ENCODE data around the gene HMCN2. TPM values are rescaled to one million over a fixed set of nuclear protein-coding genes. Genes with fewer than 3 reads are reported as not detected.

The HMCN2 gene
- total and polyA plus RNA-seq, 2 donors from 2014 or later = 0.99 to 8.6 TPM

DNA sequence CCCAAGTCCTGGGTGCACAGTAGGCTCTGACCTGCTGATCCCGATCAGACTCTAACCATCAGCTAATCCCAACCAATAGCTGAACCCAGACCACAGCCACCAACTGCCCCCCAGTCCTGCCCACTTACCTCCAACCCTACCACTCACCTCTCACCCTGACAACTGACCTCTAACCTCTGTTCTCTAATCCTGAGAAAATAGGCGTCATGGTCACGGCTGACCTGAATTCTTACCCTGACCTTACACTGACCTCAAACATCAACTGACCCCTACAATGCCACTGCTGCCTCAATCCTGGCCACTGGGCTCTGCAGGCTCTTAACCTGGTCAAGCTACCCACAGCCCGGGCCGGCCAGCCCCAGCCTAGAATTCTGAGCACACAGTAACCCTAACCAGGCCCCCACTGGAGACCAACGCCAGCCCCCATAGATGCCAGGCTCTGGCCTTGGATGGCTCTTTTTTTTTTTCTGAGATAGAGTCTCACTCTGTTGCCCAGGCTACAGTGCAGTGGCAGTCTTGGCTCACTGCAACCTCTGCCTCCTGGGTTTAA is 115.4 kb downstream of the HMCN2 start:
- Histone ChIP-seq H3K9ac (ENCODE audit: low read length in 3 of 3) (no peak overlapping the region), H3K27me3 (ENCODE audit: control insufficient read depth, insufficient read depth, low read length) (no peaks in the 10 kb centered on the region), H3K27ac (ENCODE audit: low read depth in 2 of 2, low read length in 2 of 2) (no peak overlapping the region), H3K4me1 (ENCODE audit: control insufficient read depth in 2 of 3, insufficient read depth in 2 of 3, low read depth in 1 of 3, low read length in 3 of 3) (peaks cover 0 to 4% (median 0%) of the 10 kb centered on the region in 3 donors), H3K36me3 (ENCODE audit: control insufficient read depth in 2 of 3, insufficient read depth in 3 of 3, low read length in 3 of 3) (no peaks in the 10 kb centered on the region), H3K9me3 (ENCODE audit: control insufficient read depth in 2 of 3, insufficient read depth in 1 of 3, low read length in 3 of 3) (no peaks in the 10 kb centered on the region), H3K4me3 (ENCODE audit: low read length in 3 of 3) (no peak overlapping the region)
- FAIRE-seq (no peak), DNase-seq (peak in 1 of 5 donors; percentile 58)
- TF ChIP-seq, protein P1, sequence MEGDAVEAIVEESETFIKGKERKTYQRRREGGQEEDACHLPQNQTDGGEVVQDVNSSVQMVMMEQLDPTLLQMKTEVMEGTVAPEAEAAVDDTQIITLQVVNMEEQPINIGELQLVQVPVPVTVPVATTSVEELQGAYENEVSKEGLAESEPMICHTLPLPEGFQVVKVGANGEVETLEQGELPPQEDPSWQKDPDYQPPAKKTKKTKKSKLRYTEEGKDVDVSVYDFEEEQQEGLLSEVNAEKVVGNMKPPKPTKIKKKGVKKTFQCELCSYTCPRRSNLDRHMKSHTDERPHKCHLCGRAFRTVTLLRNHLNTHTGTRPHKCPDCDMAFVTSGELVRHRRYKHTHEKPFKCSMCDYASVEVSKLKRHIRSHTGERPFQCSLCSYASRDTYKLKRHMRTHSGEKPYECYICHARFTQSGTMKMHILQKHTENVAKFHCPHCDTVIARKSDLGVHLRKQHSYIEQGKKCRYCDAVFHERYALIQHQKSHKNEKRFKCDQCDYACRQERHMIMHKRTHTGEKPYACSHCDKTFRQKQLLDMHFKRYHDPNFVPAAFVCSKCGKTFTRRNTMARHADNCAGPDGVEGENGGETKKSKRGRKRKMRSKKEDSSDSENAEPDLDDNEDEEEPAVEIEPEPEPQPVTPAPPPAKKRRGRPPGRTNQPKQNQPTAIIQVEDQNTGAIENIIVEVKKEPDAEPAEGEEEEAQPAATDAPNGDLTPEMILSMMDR (IDR thresholded peaks at IDR 0.05; ENCODE audit: borderline replicate concordance, extremely low read depth, insufficient read depth) = no peak
- intact Hi-C loops (cut with DNase I) = no loop called here

DNA sequence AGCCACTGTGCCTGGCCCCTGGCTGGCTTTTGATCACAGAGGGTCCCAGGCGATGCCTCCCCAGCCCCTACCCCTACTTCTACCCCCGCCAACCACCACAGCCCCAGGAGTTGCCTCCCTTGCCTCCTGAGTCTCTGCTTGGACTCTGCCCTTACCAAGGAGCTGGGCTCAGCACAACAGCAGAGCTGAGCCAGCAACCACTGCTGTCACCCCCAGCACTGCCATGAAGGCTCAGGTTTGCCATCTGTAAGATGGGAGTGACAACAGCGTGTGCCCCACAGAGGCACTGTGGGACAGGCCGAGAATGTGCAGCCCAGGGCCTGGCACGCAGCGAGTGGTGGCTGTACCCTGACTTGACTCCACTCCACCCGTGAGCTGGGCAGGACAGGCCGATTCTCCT is 116.1 kb downstream of the HMCN2 start:
- H3K27ac ChIP-seq (ENCODE audit: low read depth in 2 of 2, low read length in 2 of 2) = peak overlapping the region in 1 of 2 donors; percentile 41
- DNase-seq (peak in 1 of 5 donors; percentile 35), FAIRE-seq (no peak)
- H3K4me1 ChIP-seq (ENCODE audit: control insufficient read depth in 2 of 3, insufficient read depth in 2 of 3, low read depth in 1 of 3, low read length in 3 of 3) = peaks cover 0 to 4% (median 0%) of the 10 kb centered on the region in 3 donors
- TF ChIP-seq, protein P1 (IDR thresholded peaks at IDR 0.05; ENCODE audit: borderline replicate concordance, extremely low read depth, insufficient read depth) = no peak
- H3K36me3 ChIP-seq (ENCODE audit: control insufficient read depth in 2 of 3, insufficient read depth in 3 of 3, low read length in 3 of 3) = no peaks in the 10 kb centered on the region
- intact Hi-C loops (cut with DNase I) = no loop called here
- H3K4me3 ChIP-seq (ENCODE audit: low read length in 3 of 3) = no peak overlapping the region
- no peaks in the 10 kb centered on the region for H3K27me3 ChIP-seq (ENCODE audit: control insufficient read depth, insufficient read depth, low read length)
- H3K9me3 ChIP-seq (ENCODE audit: control insufficient read depth in 2 of 3, insufficient read depth in 1 of 3, low read length in 3 of 3) = no peaks in the 10 kb centered on the region
- H3K9ac ChIP-seq (ENCODE audit: low read length in 3 of 3) = no peak overlapping the region

DNA sequence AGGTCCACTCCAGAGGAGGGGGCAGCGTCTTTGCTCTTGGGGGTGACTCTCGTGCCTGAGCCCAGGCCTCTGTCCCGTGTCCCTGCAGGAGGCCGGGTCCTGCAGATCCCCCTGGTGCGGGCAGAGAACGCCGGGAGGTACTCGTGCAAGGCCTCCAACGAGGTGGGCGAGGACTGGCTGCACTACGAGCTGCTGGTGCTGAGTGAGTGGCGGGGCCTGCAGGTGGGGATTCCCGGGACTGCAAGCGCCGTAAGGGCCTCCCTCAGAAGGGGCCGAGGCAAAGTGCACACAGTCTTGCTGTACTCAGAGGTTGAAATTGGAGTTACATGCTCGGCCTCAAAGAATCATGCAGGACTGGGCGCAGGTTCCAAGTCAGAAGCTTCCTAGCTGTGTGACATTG is 116.5 kb downstream of the HMCN2 start:
- DNase-seq = peak in 1 of 5 donors; percentile 71
- FAIRE-seq = no peak

More for the DNA sequence above, 116.5 kb downstream of the HMCN2 start:
- H3K36me3 ChIP-seq (ENCODE audit: control insufficient read depth in 2 of 3, insufficient read depth in 3 of 3, low read length in 3 of 3) = no peaks in the 10 kb centered on the region
- peaks cover 0 to 4% (median 0%) of the 10 kb centered on the region in 3 donors for H3K4me1 ChIP-seq (ENCODE audit: control insufficient read depth in 2 of 3, insufficient read depth in 2 of 3, low read depth in 1 of 3, low read length in 3 of 3)
- intact Hi-C loops (cut with DNase I) = no loop called here
- H3K4me3 ChIP-seq (ENCODE audit: low read length in 3 of 3) = no peak overlapping the region
- no peak overlapping the region for H3K27ac ChIP-seq (ENCODE audit: low read depth in 2 of 2, low read length in 2 of 2)
- H3K27me3 ChIP-seq (ENCODE audit: control insufficient read depth, insufficient read depth, low read length) = no peaks in the 10 kb centered on the region
- TF ChIP-seq, protein P1 (IDR thresholded peaks at IDR 0.05; ENCODE audit: borderline replicate concordance, extremely low read depth, insufficient read depth) = no peak
- no peaks in the 10 kb centered on the region for H3K9me3 ChIP-seq (ENCODE audit: control insufficient read depth in 2 of 3, insufficient read depth in 1 of 3, low read length in 3 of 3)
- no peak overlapping the region for H3K9ac ChIP-seq (ENCODE audit: low read length in 3 of 3)
